Gastroesophageal sphincter (tissue), 3 donors: ENCODE measurements around the gene PARD3.

Experiments used
- CTCF ChIP-seq, 4 experiments: fragments of 200-600 bp in 2 of 4; fragments of 450-650 bp in 2 of 4; sonication (generic) in 1 of 4; IDR thresholded peaks; one replicate each; pipeline ENCODE4 v1.5.1; 2017 to 2019; ENCODE audit warnings: antibody characterized with exemption in 4 of 4, mild to moderate bottlenecking in 2 of 4, moderate library complexity in 2 of 4
- POLR2A ChIP-seq, 2 donors: fragments of 450-650 bp; IDR thresholded peaks; one replicate each; pipeline ENCODE4 v1.6.1; 2017; ENCODE audit warnings: antibody characterized with exemption in 2 of 2, mild to moderate bottlenecking in 2 of 2, moderate library complexity in 1 of 2

- no peak for TF ChIP-seq POLR2A (IDR thresholded peaks at IDR 0.05)
- no peak for TF ChIP-seq CTCF (IDR thresholded peaks at IDR 0.05)
These were observed 72.6 kb downstream of the PARD3 start for GRCh38 chr10:34742456-34742855.
